Germinal center (tissue), 1 donor: ENCODE measurements around the gene RAPH1.

Experiments
- DNase-seq: peaks from one replicate; pipeline ENCODE4 v3.0.0; 2012; ENCODE audit warnings: mixed read lengths, low spot score

RAPH1 gene

GRCh38 chr2:203535078-203535783 lies at the start of gene RAPH1:
RAPH1 (minus strand) TSS chr2:203535301; CDS start chr2:203495353, 39,948 bp downstream.
- DNase-seq, result peak; percentile 76

GRCh38 chr2:203584784-203585183 lies 49.7 kb upstream of the RAPH1 start:
- DNase-seq, result no peak

GRCh38 chr2:203583701-203584100 lies 48.6 kb upstream of the RAPH1 start:
- DNase-seq, result peak; percentile 50

- DNase-seq, result no peak
Measured at GRCh38 chr2:203583084-203583695, 48.1 kb upstream of the RAPH1 start.

GRCh38 chr2:203582468-203582867 lies 47.4 kb upstream of the RAPH1 start:
- DNase-seq, result no peak

GRCh38 chr2:203580844-203581243 lies 45.7 kb upstream of the RAPH1 start:
- DNase-seq, result no peak

- no peak for DNase-seq
Measured at GRCh38 chr2:203579730-203580129, 44.6 kb upstream of the RAPH1 start.

GRCh38 chr2:203578759-203579643 lies 43.9 kb upstream of the RAPH1 start:
- no peak for DNase-seq

- DNase-seq, result no peak
Measured at GRCh38 chr2:203574824-203575223, 39.7 kb upstream of the RAPH1 start.

GRCh38 chr2:203572316-203572715 lies 37.2 kb upstream of the RAPH1 start:
- no peak for DNase-seq

- no peak for DNase-seq
Measured at GRCh38 chr2:203569677-203570316, 34.7 kb upstream of the RAPH1 start.

- DNase-seq, result no peak
Measured at GRCh38 chr2:203567691-203568090, 32.6 kb upstream of the RAPH1 start.

GRCh38 chr2:203566161-203566560 lies 31.1 kb upstream of the RAPH1 start:
- DNase-seq, result no peak

GRCh38 chr2:203565076-203565475 lies 30.0 kb upstream of the RAPH1 start:
- no peak for DNase-seq

GRCh38 chr2:203562268-203562667 lies 27.2 kb upstream of the RAPH1 start:
- no peak for DNase-seq

- no peak for DNase-seq
Measured at GRCh38 chr2:203559641-203560040, 24.5 kb upstream of the RAPH1 start.

- no peak for DNase-seq
Measured at GRCh38 chr2:203553784-203554183, 18.7 kb upstream of the RAPH1 start.

GRCh38 chr2:203551778-203552177 lies 16.7 kb upstream of the RAPH1 start:
- DNase-seq, result no peak

- no peak for DNase-seq
Measured at GRCh38 chr2:203550266-203550665, 15.2 kb upstream of the RAPH1 start.

GRCh38 chr2:203549406-203549805 lies 14.3 kb upstream of the RAPH1 start:
- DNase-seq, result no peak

- DNase-seq, result no peak
Measured at GRCh38 chr2:203548887-203549286, 13.8 kb upstream of the RAPH1 start.

- DNase-seq, result no peak
Measured at GRCh38 chr2:203547356-203547755, 12.3 kb upstream of the RAPH1 start.
